Measurements from ENCODE around the gene HOXB4. TPM values are rescaled to one million over a fixed set of nuclear protein-coding genes. Genes with fewer than 3 reads are reported as not detected.
A peak's percentile ranks its signal among the peaks of the same experiment; 100 is the strongest.

Gene HOXB4
- total RNA-seq, 4 donors from 2014 or later, result 1.8 to 6.6 (median 5.1) TPM

DNA sequence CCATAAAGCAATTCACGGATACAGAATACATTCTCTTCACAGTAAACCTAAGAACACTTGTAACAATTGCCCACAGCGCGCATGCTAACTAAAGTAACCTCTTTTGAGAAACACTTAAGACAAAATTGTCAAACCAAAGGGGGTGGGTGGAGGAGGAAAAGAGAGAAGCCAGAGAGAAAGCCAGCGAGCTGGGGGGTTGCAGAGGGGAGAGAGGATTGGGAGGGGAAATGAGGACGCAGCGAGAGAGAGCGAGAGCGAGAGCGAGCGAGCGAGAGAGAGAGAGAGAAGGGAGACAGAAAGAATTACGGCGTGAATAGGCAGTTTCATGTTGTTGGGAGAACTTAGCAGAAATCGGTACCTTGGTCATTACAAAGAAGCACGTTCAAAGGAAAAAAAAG lies 34.3 kb upstream of the HOXB4 start:
- H3K4me1 ChIP-seq, result peaks cover 0 to 36% (median 14%) of the 10 kb centered on the region in 4 donors
- H3K36me3 ChIP-seq, result no peaks in the 10 kb centered on the region
- TF ChIP-seq POLR2A (IDR thresholded peaks at IDR 0.05), result no peak
- TF ChIP-seq, protein P1, sequence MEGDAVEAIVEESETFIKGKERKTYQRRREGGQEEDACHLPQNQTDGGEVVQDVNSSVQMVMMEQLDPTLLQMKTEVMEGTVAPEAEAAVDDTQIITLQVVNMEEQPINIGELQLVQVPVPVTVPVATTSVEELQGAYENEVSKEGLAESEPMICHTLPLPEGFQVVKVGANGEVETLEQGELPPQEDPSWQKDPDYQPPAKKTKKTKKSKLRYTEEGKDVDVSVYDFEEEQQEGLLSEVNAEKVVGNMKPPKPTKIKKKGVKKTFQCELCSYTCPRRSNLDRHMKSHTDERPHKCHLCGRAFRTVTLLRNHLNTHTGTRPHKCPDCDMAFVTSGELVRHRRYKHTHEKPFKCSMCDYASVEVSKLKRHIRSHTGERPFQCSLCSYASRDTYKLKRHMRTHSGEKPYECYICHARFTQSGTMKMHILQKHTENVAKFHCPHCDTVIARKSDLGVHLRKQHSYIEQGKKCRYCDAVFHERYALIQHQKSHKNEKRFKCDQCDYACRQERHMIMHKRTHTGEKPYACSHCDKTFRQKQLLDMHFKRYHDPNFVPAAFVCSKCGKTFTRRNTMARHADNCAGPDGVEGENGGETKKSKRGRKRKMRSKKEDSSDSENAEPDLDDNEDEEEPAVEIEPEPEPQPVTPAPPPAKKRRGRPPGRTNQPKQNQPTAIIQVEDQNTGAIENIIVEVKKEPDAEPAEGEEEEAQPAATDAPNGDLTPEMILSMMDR (IDR thresholded peaks at IDR 0.05), result no peak
- H3K9me3 ChIP-seq, result no peaks in the 10 kb centered on the region
- H3K27ac ChIP-seq, result peak overlapping the region; percentile 38 to 92 (median 80)
- peaks cover 0 to 15% of the 10 kb centered on the region in 2 donors for H3K27me3 ChIP-seq
- DNase-seq, result no peak
- H3K4me3 ChIP-seq, result peak overlapping the region; percentile 43 to 71 (median 64)

DNA sequence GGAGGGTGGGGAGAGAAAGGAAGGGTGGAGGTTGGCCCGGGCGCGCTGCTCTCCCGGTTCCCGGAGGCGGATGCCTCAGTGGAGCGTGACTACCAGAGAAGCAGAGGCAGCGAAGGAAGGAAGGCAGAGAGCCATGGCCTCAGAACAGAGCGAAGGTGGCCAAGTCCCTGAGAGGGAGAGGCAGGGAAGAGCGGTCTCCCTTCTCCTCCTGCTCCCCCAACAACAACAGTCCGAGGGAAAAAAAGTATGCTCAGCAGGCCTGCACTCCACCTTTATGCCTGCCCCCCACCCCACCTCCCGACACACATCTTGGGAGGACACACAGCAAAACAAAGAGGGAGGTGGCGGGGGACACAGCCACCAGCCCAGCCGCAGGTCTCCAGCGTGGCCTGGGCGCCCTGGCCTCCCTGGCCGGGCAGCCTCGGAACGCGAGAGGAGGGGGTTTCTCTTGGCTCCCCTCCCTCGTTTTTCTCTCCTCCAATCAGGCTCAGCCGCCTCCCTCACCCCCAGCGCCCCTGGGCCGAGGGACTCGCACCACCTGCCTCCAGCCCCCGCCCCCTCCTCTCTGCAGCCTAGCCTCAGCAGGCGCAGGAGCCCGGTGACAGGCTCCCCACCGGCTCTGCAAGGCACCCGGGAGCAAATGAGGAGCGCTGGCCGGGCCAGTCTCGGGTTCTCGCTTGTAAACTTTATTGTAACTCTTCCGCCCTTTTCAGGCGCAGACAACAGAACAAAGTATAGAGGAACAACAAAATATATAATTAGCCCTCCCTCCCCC lies 33.7 kb upstream of the HOXB4 start:
- H3K4me1 ChIP-seq, result peaks cover 0 to 36% (median 14%) of the 10 kb centered on the region in 4 donors
- H3K36me3 ChIP-seq, result peaks cover 0 to 4% (median 0%) of the 10 kb centered on the region in 3 donors
- peaks cover 0 to 15% of the 10 kb centered on the region in 2 donors for H3K27me3 ChIP-seq
- peak in 1 of 3 donors; percentile 74 for DNase-seq
- H3K9me3 ChIP-seq, result no peaks in the 10 kb centered on the region
- peak overlapping the region; percentile 63 to 71 (median 66) for H3K4me3 ChIP-seq
- TF ChIP-seq, protein P1 (IDR thresholded peaks at IDR 0.05), result no peak
- no peak for TF ChIP-seq POLR2A (IDR thresholded peaks at IDR 0.05)
- H3K27ac ChIP-seq, result peak overlapping the region; percentile 39 to 92 (median 80)

DNA sequence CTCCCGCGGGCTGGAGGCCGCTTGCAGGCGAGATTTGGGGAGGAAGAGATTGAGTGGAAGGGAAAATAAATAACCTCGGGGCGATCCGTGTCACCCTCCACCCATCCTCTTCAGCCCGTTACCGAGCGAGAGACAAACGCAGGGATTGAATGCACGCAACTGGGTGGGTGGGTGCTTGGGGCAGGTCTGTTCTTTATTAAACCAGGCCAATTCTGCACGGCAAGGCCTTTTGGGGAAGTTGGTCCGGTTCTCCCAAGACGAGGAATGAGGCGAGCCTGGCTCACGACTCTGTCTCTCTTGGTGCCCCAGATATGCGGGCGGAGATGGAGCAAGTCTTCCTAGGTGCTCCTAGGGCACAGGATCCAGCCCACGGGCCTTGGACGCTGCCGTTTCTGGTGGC lies 33.1 kb upstream of the HOXB4 start:
- H3K9me3 ChIP-seq, result no peaks in the 10 kb centered on the region
- H3K27me3 ChIP-seq, result peaks cover 0 to 9% of the 10 kb centered on the region in 2 donors
- H3K27ac ChIP-seq, result peak overlapping the region; percentile 64 to 92 (median 80)
- peak overlapping the region; percentile 63 to 71 (median 66) for H3K4me3 ChIP-seq
- TF ChIP-seq, protein P1 (IDR thresholded peaks at IDR 0.05), result no peak
- TF ChIP-seq POLR2A (IDR thresholded peaks at IDR 0.05), result no peak
- H3K4me1 ChIP-seq, result peaks cover 0 to 36% (median 14%) of the 10 kb centered on the region in 4 donors
- H3K36me3 ChIP-seq, result peaks cover 0 to 4% (median 0%) of the 10 kb centered on the region in 3 donors
- DNase-seq, result no peak

DNA sequence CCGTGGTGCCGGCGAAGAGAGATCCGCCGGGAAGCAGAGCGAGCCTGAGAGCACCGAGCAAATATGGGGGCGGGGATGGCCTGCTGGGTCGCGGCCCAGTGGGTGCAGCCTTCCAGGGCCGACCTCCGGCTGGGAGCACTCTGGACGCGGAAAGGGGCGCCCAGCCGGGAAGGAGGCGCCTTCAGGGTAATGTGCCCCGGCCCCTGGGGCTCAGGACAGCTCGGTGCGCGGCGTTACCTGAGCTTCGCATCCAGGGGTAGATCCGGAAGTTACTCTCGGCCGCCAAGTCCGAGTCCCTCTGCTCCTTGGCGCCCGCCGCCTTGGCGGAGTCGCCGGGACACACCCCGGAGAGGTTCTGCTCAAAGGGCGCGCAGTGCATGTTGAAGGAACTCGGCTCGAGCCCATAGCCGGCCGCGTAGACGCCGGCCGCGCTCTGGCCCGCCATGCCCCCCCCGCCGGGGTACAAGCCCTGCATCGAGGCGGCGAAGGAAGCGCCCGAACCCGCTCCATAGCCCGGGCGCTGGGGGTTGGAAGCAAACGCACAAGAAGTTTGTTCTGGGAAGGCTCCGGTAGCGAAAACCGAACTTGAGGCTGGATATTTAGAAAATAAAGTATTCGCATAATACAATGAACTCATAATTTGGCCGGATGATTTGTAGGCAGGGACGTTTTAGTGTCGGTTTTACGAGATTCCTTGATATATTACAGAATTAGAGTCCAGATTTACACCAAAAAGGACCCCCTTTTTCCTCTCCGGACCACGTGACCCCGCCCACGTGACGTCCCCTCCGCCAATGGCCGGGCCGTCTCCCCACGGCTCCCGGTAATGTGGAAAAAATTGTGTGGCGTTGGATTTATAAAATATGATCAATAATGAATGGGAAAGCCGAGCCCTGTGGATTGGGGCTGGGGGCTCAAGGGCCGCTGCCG lies 32.4 kb upstream of the HOXB4 start, which contains the start of gene HOXB7:
HOXB7 (minus strand) TSS at position 736 of the 930 bp plus-strand sequence; CDS start at position 637, 99 bp downstream.
- no peaks in the 10 kb centered on the region for H3K9me3 ChIP-seq
- H3K4me3 ChIP-seq, result peak within 1 kb of the TSS; percentile 63 to 71 (median 66)
- peak; percentile 73 to 82 for TF ChIP-seq POLR2A (IDR thresholded peaks at IDR 0.05)
- TF ChIP-seq, protein P1 (IDR thresholded peaks at IDR 0.05), result peak in 1 of 6 experiments; percentile 10
- DNase-seq, result peak; percentile 82 to 91 (median 90)
- H3K36me3 ChIP-seq, result peaks cover 0 to 4% (median 0%) of the 10 kb centered on the region in 3 donors
- peaks cover 0 to 36% (median 14%) of the 10 kb centered on the region in 4 donors for H3K4me1 ChIP-seq
- H3K27ac ChIP-seq, result peak within 1 kb of the TSS; percentile 64 to 92 (median 80)
- H3K27me3 ChIP-seq, result peaks cover 0 to 3% of the 10 kb centered on the region in 2 donors

DNA sequence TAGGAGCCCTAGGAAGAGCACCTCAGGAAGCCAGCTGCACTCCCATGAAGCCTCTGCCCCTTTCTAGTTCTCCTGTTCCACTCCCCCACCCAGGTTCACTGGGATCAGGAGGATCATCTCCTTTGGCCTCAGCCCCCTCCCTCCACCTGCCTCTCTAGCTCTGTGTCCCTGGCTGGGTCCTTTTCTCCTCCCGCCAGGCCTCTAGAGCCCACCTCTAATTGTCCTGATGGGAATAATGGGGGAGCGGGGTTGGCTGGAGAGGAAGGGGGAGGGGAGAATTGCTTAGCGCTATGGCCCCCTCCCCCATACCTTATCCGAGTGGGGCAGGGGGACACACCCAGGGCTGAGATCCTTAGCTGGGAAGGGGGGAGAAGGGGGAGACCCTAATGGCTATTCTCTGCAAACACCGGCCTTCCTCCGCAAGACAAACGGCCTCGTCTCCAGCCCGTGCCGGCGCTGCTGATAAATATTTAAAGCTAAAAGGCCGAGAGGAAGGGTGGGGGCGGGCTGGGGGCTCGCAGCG lies 31.7 kb upstream of the HOXB4 start:
- Histone ChIP-seq H3K27ac (peak overlapping the region; percentile 64 to 92 (median 80)), H3K27me3 (no peaks in the 10 kb centered on the region), H3K4me1 (peaks cover 0 to 36% (median 16%) of the 10 kb centered on the region in 4 donors), H3K4me3 (peak overlapping the region; percentile 63 to 71 (median 66)), H3K36me3 (peaks cover 0 to 4% (median 0%) of the 10 kb centered on the region in 3 donors), H3K9me3 (no peaks in the 10 kb centered on the region)
- TF ChIP-seq POLR2A (IDR thresholded peaks at IDR 0.05), result no peak
- TF ChIP-seq, protein P1 (IDR thresholded peaks at IDR 0.05), result no peak
- no peak for DNase-seq

Data from Peyer's patch (tissue), 4 donors.